NB4 (cell line): Measurements from ENCODE around the gene IDH1.

ENCODE experiments used
- MAX ChIP-seq: IDR thresholded peaks from 2 replicates; pipeline ENCODE4 v1.6.1; 2011; ENCODE audit warnings: low read depth, low read length
- POLR2A ChIP-seq: IDR thresholded peaks from 2 replicates; pipeline ENCODE4 v1.6.1; 2011; ENCODE audit warnings: mild to moderate bottlenecking; ENCODE audit not compliant: insufficient read length; ENCODE audit errors: extremely low read depth
- TF ChIP-seq, protein P1 (sequence below): IDR thresholded peaks from one replicate; pipeline ENCODE4 v1.5.1; 2012; ENCODE audit warnings: low read depth, low read length

DNA sequence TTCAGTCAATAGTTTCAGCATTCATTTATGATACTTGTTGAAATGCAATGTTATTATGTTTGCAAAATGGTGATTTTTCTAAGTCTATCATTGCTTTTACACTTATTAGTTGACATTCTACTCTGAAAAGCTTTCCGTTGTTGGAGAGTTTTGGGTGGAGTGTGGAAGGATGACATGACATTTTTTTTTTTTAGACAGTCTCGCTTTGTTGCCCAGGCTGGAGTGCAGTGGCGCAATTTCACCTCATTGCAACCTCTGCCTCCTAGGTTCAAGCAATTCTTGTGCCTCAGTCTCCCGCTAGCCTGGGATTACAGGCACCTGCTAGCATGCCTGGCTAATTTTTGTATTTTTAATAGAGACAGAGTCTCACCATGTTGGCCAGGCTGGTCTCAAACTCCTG lies 41.0 kb upstream of the IDH1 start:
- TF ChIP-seq, protein P1, sequence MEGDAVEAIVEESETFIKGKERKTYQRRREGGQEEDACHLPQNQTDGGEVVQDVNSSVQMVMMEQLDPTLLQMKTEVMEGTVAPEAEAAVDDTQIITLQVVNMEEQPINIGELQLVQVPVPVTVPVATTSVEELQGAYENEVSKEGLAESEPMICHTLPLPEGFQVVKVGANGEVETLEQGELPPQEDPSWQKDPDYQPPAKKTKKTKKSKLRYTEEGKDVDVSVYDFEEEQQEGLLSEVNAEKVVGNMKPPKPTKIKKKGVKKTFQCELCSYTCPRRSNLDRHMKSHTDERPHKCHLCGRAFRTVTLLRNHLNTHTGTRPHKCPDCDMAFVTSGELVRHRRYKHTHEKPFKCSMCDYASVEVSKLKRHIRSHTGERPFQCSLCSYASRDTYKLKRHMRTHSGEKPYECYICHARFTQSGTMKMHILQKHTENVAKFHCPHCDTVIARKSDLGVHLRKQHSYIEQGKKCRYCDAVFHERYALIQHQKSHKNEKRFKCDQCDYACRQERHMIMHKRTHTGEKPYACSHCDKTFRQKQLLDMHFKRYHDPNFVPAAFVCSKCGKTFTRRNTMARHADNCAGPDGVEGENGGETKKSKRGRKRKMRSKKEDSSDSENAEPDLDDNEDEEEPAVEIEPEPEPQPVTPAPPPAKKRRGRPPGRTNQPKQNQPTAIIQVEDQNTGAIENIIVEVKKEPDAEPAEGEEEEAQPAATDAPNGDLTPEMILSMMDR: no peak
- no peak for TF ChIP-seq POLR2A
- no peak for TF ChIP-seq MAX
